Measurements from ENCODE around the gene CHST15. TPM values are rescaled to one million over a fixed set of nuclear protein-coding genes. Genes with fewer than 3 reads are reported as not detected.
A peak's percentile ranks its signal among the peaks of the same experiment; 100 is the strongest.

Gene CHST15
- total and polyA plus RNA-seq, 11 donors: 0.88 to 27.1 (median 4.1) TPM

- 71 to 79% (median 74%) methylated on average over 13 of the region's 13 CpGs for WGBS, 4 donors
- Histone ChIP-seq H3K9me3 (no peaks in the 10 kb centered on the region), H3K27me3 (peaks cover 0 to 12% (median 0%) of the 10 kb centered on the region in 9 donors), H3K27ac (no peak overlapping the region), H3K4me3 (no peak overlapping the region), H3K4me1 (peaks cover 0 to 4% (median 0%) of the 10 kb centered on the region in 12 donors), H3K36me3 (peaks cover 0 to 27% (median 0%) of the 10 kb centered on the region in 9 donors)
- TF ChIP-seq POLR2A (IDR thresholded peaks at IDR 0.05): no peak
- TF ChIP-seq, protein P1, sequence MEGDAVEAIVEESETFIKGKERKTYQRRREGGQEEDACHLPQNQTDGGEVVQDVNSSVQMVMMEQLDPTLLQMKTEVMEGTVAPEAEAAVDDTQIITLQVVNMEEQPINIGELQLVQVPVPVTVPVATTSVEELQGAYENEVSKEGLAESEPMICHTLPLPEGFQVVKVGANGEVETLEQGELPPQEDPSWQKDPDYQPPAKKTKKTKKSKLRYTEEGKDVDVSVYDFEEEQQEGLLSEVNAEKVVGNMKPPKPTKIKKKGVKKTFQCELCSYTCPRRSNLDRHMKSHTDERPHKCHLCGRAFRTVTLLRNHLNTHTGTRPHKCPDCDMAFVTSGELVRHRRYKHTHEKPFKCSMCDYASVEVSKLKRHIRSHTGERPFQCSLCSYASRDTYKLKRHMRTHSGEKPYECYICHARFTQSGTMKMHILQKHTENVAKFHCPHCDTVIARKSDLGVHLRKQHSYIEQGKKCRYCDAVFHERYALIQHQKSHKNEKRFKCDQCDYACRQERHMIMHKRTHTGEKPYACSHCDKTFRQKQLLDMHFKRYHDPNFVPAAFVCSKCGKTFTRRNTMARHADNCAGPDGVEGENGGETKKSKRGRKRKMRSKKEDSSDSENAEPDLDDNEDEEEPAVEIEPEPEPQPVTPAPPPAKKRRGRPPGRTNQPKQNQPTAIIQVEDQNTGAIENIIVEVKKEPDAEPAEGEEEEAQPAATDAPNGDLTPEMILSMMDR (IDR thresholded peaks at IDR 0.05): peak; percentile 30 to 57 (median 39)
- DNase-seq (peak in 2 of 5 donors; percentile 17 to 54), ATAC-seq (peak in 2 of 4 donors; percentile 64 to 73)
- intact Hi-C loops (cut with DNase I): loop anchor here in 4 of 10 donors (5.0 to 10.0 kb wide), 3 partner anchors 66 to 359 kb away; partner anchors contain the start of gene CHST15 (in 1 of the 4)
Measured at GRCh38 chr10:124025660-124026588, 67.5 kb downstream of the CHST15 start.

GRCh38 chr10:124025152-124025551, 68.2 kb downstream of the CHST15 start:
- H3K4me1 ChIP-seq: peaks cover 0 to 4% (median 0%) of the 10 kb centered on the region in 12 donors
- 66 to 78% (median 69%) methylated on average over 5 of the region's 5 CpGs for WGBS, 4 donors
- H3K9me3 ChIP-seq: no peaks in the 10 kb centered on the region
- H3K27me3 ChIP-seq: peaks cover 0 to 16% (median 0%) of the 10 kb centered on the region in 9 donors
- no peak overlapping the region for H3K27ac ChIP-seq
- peaks cover 0 to 27% (median 2%) of the 10 kb centered on the region in 9 donors for H3K36me3 ChIP-seq
- DNase-seq (peak in 1 of 5 donors; percentile 7), ATAC-seq (no peak)
- intact Hi-C loops (cut with DNase I): loop anchor here in 4 of 10 donors (5.0 to 10.0 kb wide), 3 partner anchors 67 to 360 kb away; partner anchors contain the start of gene CHST15 (in 1 of the 4)
- H3K4me3 ChIP-seq: no peak overlapping the region
- no peak for TF ChIP-seq POLR2A (IDR thresholded peaks at IDR 0.05)
- TF ChIP-seq, protein P1 (IDR thresholded peaks at IDR 0.05): no peak

- no peak overlapping the region for H3K4me3 ChIP-seq
- TF ChIP-seq, protein P1 (IDR thresholded peaks at IDR 0.05): no peak
- no peak for TF ChIP-seq POLR2A (IDR thresholded peaks at IDR 0.05)
- peaks cover 0 to 22% (median 0%) of the 10 kb centered on the region in 9 donors for H3K27me3 ChIP-seq
- no peak overlapping the region for H3K27ac ChIP-seq
- ATAC-seq: no peak
- WGBS, 4 donors: 70 to 75% (median 73%) methylated on average over 8 of the region's 8 CpGs
- H3K4me1 ChIP-seq: peaks cover 0 to 4% (median 0%) of the 10 kb centered on the region in 12 donors
- intact Hi-C loops (cut with DNase I): loop anchor here in 3 of 10 donors (10.0 kb wide), 2 partner anchors 243 to 363 kb away; no protein-coding TSS in a partner anchor
- DNase-seq: no peak
- H3K9me3 ChIP-seq: no peaks in the 10 kb centered on the region
- peaks cover 0 to 32% (median 2%) of the 10 kb centered on the region in 9 donors for H3K36me3 ChIP-seq
Measured at GRCh38 chr10:124022066-124022465, 71.3 kb downstream of the CHST15 start.
